Neutrophil (primary cell): ENCODE measurements around the gene RABGGTB.
"Not testable (repeated sequence)": the region's sequence is repeated elsewhere in the genome, so short reads cannot be mapped to it uniquely, and the experiment has no call there.

Experiments
- H3K27ac ChIP-seq: fragments of 200-600 bp; sonication (generic); 2 replicates; pipeline ENCODE4 v1.5.1; 2016; ENCODE audit warnings: mild to moderate bottlenecking, moderate library complexity
- H3K27me3 ChIP-seq: fragments of 200-600 bp; sonication (generic); 2 replicates; pipeline ENCODE4 v1.6.0; 2016; ENCODE audit warnings: mild to moderate bottlenecking
- H3K36me3 ChIP-seq: fragments of 200-600 bp; sonication (generic); 2 replicates; pipeline ENCODE4 v1.5.1; 2017
- H3K4me1 ChIP-seq, 2 experiments: fragments of 200-600 bp in 1 of 2; sonication (generic) in 1 of 2; 1 replicate in 1 of 2; 2 replicates in 1 of 2; pipeline versions ENCODE4 v1.5.1 to v1.6.1; 2013 to 2016; ENCODE audit warnings: low read depth in 1 of 2, low read length in 1 of 2, mild to moderate bottlenecking in 1 of 2, moderate library complexity in 1 of 2; ENCODE audit not compliant: control insufficient read depth in 1 of 2, insufficient read depth in 1 of 2
- H3K4me3 ChIP-seq, 2 experiments: fragments of 200-600 bp in 1 of 2; sonication (generic) in 1 of 2; 1 replicate in 1 of 2; 2 replicates in 1 of 2; pipeline ENCODE4 v1.5.1; 2013 to 2016; ENCODE audit warnings: low read depth in 1 of 2, low read length in 1 of 2, mild to moderate bottlenecking in 1 of 2, moderate library complexity in 1 of 2
- H3K9me3 ChIP-seq: fragments of 200-600 bp; sonication (generic); 2 replicates; pipeline ENCODE4 v1.5.1; 2016
- TF ChIP-seq, protein P1 (sequence below): fragments of 200-600 bp; sonication (generic); IDR thresholded peaks from 2 replicates; pipeline ENCODE4 v1.5.1; 2016; ENCODE audit warnings: antibody characterized with exemption

Gene RABGGTB

DNA sequence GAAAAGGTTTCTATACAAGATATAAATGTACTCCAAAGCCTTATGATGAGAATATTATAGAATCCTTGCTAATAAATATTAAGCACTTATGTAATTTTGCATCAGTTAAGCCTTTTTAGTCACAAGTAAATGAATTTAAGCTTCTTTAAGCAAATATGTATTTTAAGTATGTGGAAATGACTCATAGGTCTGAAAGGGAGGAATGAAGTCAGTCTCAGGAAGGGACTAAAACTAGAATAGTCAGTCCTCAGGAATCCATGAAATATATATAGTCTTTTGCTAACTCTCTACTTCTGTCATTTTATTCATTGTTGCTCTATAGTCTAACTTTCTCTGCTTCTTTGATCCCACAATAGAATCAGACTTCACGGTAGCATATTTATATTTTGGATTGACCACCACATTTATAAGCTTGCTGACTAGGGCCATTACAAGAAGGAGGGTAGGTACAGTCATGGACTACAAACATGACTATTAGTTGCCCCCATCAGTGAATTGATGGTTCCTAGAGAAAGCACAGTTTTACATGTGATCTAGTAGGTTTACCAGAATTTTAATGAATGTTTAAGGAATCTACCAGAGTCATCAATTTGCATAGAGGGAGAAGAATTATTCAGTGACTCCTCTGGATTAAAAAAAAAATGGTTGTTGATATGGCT, 20.2 kb upstream of the RABGGTB start:
- H3K4me3 ChIP-seq = no peak overlapping the region
- H3K27me3 ChIP-seq = no peaks in the 10 kb centered on the region
- TF ChIP-seq, protein P1, sequence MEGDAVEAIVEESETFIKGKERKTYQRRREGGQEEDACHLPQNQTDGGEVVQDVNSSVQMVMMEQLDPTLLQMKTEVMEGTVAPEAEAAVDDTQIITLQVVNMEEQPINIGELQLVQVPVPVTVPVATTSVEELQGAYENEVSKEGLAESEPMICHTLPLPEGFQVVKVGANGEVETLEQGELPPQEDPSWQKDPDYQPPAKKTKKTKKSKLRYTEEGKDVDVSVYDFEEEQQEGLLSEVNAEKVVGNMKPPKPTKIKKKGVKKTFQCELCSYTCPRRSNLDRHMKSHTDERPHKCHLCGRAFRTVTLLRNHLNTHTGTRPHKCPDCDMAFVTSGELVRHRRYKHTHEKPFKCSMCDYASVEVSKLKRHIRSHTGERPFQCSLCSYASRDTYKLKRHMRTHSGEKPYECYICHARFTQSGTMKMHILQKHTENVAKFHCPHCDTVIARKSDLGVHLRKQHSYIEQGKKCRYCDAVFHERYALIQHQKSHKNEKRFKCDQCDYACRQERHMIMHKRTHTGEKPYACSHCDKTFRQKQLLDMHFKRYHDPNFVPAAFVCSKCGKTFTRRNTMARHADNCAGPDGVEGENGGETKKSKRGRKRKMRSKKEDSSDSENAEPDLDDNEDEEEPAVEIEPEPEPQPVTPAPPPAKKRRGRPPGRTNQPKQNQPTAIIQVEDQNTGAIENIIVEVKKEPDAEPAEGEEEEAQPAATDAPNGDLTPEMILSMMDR = no peak
- no peaks in the 10 kb centered on the region for H3K36me3 ChIP-seq
- no peaks in the 10 kb centered on the region for H3K4me1 ChIP-seq
- no peak overlapping the region for H3K27ac ChIP-seq
- H3K9me3 ChIP-seq = no peaks in the 10 kb centered on the region

DNA sequence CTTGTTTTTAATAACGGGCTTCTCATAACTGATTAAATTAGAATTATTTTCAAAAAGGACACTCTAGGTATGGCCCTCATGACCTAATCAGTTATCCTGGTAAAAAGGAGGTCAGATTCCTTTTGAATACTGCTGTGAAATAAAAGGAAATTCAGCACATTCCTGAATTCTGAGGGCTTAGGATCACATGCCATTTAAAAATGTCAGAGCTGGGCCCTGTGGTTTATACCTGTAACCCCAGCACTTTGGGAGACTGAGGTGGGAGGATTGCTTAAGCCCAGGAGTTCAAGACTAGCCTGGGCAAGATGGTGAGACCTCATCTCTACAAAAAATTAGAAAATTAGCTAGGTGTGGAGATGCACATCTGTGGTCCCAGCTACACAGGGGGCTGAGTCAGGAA, 18.0 kb upstream of the RABGGTB start:
- Histone ChIP-seq H3K27me3 (no peaks in the 10 kb centered on the region), H3K4me1 (no peaks in the 10 kb centered on the region), H3K27ac (no peak overlapping the region), H3K9me3 (no peaks in the 10 kb centered on the region), H3K36me3 (no peaks in the 10 kb centered on the region), H3K4me3 (no peak overlapping the region)
- TF ChIP-seq, protein P1 = no peak

DNA sequence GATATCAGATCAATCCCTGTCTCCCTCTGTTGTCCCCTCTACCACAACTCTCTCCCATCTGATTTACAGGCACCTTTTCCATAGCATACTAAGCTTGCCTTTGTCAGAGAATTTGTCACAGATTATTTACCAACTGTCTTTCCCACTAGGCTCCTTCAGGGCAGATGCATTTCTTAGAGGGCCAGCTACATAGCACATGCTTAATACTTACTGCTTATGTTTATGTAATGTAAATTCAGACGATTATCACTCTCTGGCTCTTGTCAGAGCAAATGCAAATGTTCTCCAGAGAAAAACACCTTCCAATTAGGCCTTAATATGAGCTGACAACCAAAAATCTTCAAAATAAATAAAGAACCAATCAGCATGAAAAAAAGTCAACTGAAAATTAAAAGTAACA, 15.3 kb upstream of the RABGGTB start:
- no peak overlapping the region for H3K4me3 ChIP-seq
- no peak overlapping the region for H3K27ac ChIP-seq
- H3K9me3 ChIP-seq = no peaks in the 10 kb centered on the region
- no peaks in the 10 kb centered on the region for H3K36me3 ChIP-seq
- H3K4me1 ChIP-seq = no peaks in the 10 kb centered on the region
- TF ChIP-seq, protein P1 = no peak
- H3K27me3 ChIP-seq = no peaks in the 10 kb centered on the region

DNA sequence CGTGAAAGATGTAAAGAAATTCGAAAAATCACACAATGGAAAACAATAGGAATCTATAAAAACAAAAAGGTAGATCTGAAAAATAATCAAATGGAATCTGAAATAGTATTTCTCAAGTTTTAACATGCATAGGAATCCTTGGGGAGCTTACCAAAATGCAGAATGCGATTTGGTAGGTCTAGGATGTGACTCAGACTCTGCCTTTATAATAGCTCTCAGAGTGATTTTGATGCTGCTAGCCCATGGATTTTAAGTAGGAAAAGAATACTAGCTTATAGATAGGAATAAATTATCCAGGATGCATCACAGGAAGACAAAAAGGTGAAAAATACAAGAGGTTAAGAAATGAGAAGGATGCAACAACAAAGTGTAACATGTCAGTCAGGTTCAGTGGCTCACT, 14.1 kb upstream of the RABGGTB start:
- no peaks in the 10 kb centered on the region for H3K36me3 ChIP-seq
- H3K9me3 ChIP-seq = no peaks in the 10 kb centered on the region
- TF ChIP-seq, protein P1 = no peak

DNA sequence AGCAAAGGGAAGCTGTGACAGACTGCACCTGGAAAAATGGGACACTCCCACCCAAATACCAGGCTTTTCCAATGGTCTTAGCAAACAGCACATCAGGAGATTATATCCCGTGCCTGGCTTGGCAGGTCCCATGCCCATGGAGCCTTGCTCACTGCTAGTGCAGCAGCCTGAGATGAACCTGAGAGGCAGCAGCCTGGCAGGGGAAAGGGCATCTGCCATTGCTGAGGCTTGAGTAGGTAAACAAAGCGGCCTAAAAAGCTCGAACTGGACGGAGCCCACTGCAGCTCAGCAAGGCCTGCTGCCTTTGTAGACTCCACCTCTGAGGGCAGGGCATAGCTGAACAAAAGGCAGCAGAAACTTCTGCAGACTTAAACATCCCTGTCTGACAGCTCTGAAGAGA, 8.2 kb upstream of the RABGGTB start:
- H3K36me3 ChIP-seq = not testable (repeated sequence)

More for the DNA sequence above, 14.1 kb upstream of the RABGGTB start:
- no peaks in the 10 kb centered on the region for H3K4me1 ChIP-seq
- H3K27ac ChIP-seq = no peak overlapping the region
- H3K4me3 ChIP-seq = no peak overlapping the region
- no peaks in the 10 kb centered on the region for H3K27me3 ChIP-seq

DNA sequence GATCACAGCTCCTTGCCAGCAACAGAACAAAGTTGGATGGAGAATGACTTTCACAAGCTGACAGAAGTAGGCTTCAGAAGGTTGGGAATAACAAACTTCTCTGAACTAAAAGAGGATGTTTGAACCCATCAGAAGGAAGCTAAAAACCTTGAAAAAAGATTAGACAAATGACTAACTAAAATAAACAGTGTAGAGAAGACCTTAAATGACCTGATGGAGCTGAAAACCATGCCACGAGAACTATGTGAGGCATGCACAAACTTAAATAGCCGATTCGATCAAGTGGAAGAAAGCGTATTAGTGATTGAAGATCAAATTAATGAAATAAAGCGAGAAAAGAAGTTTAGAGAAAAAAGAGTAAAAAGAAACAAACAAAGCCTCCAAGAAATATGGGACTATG, 7.4 kb upstream of the RABGGTB start:
- H3K27ac ChIP-seq, H3K4me1 ChIP-seq, H3K27me3 ChIP-seq, H3K4me3 ChIP-seq, H3K36me3 ChIP-seq, H3K9me3 ChIP-seq: not testable (repeated sequence)

More for the DNA sequence above, 8.2 kb upstream of the RABGGTB start:
- not testable (repeated sequence) for H3K4me1 ChIP-seq, H3K4me3 ChIP-seq, H3K27me3 ChIP-seq, H3K27ac ChIP-seq, H3K9me3 ChIP-seq

DNA sequence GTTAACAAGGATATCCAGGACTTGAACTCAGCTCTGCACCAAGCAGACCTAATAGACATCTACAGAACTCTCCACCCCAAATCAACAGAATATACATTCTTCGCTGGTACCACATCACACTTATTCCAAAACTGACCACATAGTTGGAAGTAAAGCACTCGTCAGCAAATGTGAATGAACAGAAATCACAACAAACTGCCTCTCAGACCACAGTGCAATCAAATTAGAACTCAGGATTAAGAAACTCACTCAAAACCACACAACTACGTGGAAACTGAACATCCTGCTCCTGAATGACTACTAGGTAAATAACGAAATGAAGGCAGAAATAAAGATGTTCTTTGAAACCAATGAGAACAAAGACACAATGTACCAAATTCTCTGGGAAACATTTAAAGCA, 5.9 kb upstream of the RABGGTB start:
- H3K36me3 ChIP-seq, H3K27me3 ChIP-seq, H3K4me3 ChIP-seq, H3K9me3 ChIP-seq, H3K27ac ChIP-seq: not testable (repeated sequence)
- peaks cover 12 to 13% of the 10 kb centered on the region in 2 experiments for H3K4me1 ChIP-seq

DNA sequence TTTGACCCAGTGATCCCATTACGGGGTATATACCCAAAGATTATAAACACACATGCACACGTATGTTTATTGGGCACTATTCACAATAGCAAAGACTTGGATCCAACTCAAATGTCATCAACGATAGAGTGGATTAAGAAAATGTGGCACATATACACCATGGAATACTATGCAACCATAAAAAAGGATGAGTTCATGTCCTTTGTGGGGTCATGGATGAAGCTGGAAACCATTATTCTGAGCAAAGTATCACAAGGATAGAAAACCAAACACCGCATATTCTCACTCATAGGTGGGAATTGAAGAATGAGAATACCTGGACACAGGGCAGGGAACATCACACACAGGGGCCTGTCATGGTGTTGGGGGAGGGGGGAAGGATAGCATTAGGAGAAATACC, 2.1 kb upstream of the RABGGTB start:
- not testable (repeated sequence) for H3K9me3 ChIP-seq, H3K4me3 ChIP-seq, H3K36me3 ChIP-seq, H3K27me3 ChIP-seq, H3K27ac ChIP-seq
- H3K4me1 ChIP-seq = peaks cover 40 to 41% of the 10 kb centered on the region in 2 experiments
